Uterus (tissue), 4 donors: ENCODE data around the gene COL5A1. TPM values are rescaled to one million over a fixed set of nuclear protein-coding genes. Genes with fewer than 3 reads are reported as not detected.

Experiments used
- DNase-seq, 2 donors: peaks; one replicate each; pipeline ENCODE4 v3.0.0-alpha.2; 2019 to 2020
- H3K27ac ChIP-seq, 2 donors: fragments of 200-600 bp; sonication (generic); 1 replicate in 1 of 2; 2 replicates in 1 of 2; pipeline ENCODE4 v1.5.1; 2016 to 2018
- H3K27me3 ChIP-seq, 2 donors: fragments of 200-600 bp; sonication (generic); one replicate each; pipeline ENCODE4 v1.5.1; 2018 to 2019; ENCODE audit warnings: control low read depth in 1 of 2
- H3K36me3 ChIP-seq, 2 donors: fragments of 200-600 bp; sonication (generic); one replicate each; pipeline ENCODE4 v1.5.1; 2019; ENCODE audit warnings: control low read depth in 1 of 2
- H3K4me1 ChIP-seq, 2 donors: fragments of 200-600 bp; sonication (generic); one replicate each; pipeline ENCODE4 v1.5.1; 2018 to 2019; ENCODE audit warnings: control low read depth in 1 of 2
- H3K4me3 ChIP-seq, 2 donors: fragments of 200-600 bp; sonication (generic); 1 replicate in 1 of 2; 2 replicates in 1 of 2; pipeline ENCODE4 v1.5.1; 2018 to 2019; ENCODE audit warnings: mild to moderate bottlenecking in 1 of 2
- H3K9me3 ChIP-seq, 2 donors: fragments of 200-600 bp; sonication (generic); one replicate each; pipeline ENCODE4 v1.5.1; 2019; ENCODE audit warnings: control low read depth in 1 of 2
- POLR2A ChIP-seq, 2 donors: fragments of 450-650 bp; IDR thresholded peaks; one replicate each; pipeline ENCODE4 v1.6.1; 2016; ENCODE audit warnings: antibody characterized with exemption in 2 of 2, mild to moderate bottlenecking in 1 of 2, moderate library complexity in 1 of 2
- intact Hi-C: fragments of 100-400 bp; cut with DNase I; formaldehyde crosslinking; loops from one replicate; pipeline ENCODE4 v1.15.1; 2023; ENCODE audit warnings: low total_unique reads
- total RNA-seq, 4 donors: library from RNA; depleted of rRNA in 3 of 4; stranded (reverse); fragments of >200 nt in 3 of 4; gene quantifications; one replicate each; pipeline versions ENCODE4 v1.1.0 to v1.2.4, GENCODE V29; 2014 to 2023
- TF ChIP-seq, protein P1 (sequence below), 4 experiments: fragments of 200-600 bp in 2 of 4; fragments of 450-650 bp in 2 of 4; sonication (generic) in 2 of 4; IDR thresholded peaks; one replicate each; pipeline ENCODE4 v1.5.1; 2016 to 2019; ENCODE audit warnings: antibody characterized with exemption in 4 of 4, mild to moderate bottlenecking in 2 of 4, moderate library complexity in 1 of 4
- donor health status: DM: yes; HTN: yes; CAD: no.

Gene COL5A1
- total RNA-seq, 4 donors from 2014 or later: 21.2 to 604 (median 129) TPM

DNA sequence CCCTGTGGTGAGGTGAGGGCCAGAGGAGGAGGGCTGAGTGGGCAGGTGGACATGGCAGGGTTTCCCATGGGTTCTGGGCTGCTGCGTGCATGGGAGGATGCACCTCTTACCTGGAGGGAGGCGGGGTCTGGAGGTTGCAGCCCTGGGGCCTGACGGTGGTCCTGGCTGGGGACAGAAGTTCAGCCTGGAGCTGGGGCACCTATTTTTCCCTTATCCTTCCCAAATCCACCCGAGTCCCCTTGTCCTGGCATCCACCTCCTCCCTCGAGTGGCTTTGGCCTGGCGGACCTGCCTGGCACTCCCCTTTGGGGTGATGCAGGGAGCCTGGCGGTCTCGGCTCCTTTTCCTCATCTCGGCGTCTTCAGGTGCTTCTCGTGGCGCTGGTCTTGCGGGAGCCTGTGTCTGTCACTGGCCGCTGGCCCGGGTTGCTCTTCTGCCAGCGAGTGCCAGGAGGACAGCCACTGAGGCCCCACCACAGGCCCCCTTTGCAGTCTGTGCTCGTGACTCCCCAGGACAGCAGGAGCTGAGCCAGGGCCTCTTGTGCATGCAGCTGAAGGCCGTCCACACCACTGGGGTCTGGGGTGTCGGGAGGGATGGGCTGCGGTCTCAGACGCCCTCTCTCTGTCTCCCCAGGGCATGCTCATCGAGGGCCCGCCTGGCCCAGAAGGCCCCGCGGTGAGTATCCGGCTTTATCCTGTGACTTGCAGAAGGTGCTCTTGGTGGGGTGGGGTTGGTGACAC lies 96.4 kb downstream of the COL5A1 start:
- TF ChIP-seq, protein P1, sequence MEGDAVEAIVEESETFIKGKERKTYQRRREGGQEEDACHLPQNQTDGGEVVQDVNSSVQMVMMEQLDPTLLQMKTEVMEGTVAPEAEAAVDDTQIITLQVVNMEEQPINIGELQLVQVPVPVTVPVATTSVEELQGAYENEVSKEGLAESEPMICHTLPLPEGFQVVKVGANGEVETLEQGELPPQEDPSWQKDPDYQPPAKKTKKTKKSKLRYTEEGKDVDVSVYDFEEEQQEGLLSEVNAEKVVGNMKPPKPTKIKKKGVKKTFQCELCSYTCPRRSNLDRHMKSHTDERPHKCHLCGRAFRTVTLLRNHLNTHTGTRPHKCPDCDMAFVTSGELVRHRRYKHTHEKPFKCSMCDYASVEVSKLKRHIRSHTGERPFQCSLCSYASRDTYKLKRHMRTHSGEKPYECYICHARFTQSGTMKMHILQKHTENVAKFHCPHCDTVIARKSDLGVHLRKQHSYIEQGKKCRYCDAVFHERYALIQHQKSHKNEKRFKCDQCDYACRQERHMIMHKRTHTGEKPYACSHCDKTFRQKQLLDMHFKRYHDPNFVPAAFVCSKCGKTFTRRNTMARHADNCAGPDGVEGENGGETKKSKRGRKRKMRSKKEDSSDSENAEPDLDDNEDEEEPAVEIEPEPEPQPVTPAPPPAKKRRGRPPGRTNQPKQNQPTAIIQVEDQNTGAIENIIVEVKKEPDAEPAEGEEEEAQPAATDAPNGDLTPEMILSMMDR (IDR thresholded peaks at IDR 0.05): no peak
- TF ChIP-seq POLR2A (IDR thresholded peaks at IDR 0.05): no peak
- Histone ChIP-seq H3K4me3 (no peak overlapping the region), H3K4me1 (peaks cover 0 to 10% of the 10 kb centered on the region in 2 donors), H3K27ac (no peak overlapping the region), H3K36me3 (no peaks in the 10 kb centered on the region), H3K27me3 (no peaks in the 10 kb centered on the region), H3K9me3 (no peaks in the 10 kb centered on the region)
- no peak for DNase-seq
- intact Hi-C loops: loop anchor here (10.0 kb wide), 1 partner anchor 283 kb away; no protein-coding TSS in a partner anchor

DNA sequence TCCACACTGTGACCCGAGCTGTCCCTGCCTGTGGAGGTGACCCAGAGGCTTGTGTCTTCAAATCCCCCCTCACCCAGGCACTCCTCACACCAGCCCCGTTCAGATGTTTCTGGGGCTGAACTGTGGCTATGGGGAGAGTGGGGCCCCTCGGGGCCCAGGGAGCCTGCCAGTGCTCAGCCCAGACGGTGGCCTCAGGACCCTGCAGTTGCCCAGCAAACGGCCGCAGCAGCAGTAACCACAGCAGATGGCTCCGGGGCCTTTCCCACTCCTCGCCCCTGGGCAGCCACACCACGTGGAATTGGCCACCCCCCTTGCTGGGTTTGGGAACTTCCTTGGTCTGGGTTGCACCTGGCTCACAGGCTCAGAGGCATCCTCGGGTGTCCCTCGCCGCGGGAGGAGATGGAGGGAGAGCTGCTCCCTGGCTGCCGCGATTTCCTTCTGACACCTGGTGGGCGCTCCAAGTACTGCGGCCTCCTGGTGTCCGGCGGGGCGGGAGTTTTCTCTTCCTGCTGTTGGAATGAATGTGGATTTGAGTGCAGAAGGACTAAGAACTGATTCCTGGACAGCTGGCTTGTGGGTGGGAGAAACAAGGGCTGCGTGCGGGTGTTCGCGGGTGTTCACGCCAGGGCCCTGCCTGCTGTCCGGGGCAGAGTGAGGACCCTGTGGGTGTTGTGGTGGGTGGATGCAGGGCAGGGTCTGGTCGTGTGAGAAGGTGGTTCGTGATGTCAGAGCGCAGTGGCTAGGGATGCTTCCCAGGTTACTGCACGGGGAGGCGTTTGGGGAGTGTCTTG lies 97.5 kb downstream of the COL5A1 start:
- intact Hi-C loops: loop anchor here (10.0 kb wide), 1 partner anchor 284 kb away; no protein-coding TSS in a partner anchor
- Histone ChIP-seq H3K4me1 (peaks cover 0 to under 1% of the 10 kb centered on the region in 2 donors), H3K27me3 (no peaks in the 10 kb centered on the region), H3K9me3 (no peaks in the 10 kb centered on the region), H3K27ac (peak overlapping the region in 1 of 2 donors; percentile 41), H3K36me3 (no peaks in the 10 kb centered on the region), H3K4me3 (no peak overlapping the region)
- DNase-seq: peak; percentile 80 to 81
- peak in 1 of 2 donors; percentile 9 for TF ChIP-seq POLR2A (IDR thresholded peaks at IDR 0.05)
- TF ChIP-seq, protein P1 (IDR thresholded peaks at IDR 0.05): peak; percentile 87 to 96 (median 92)

DNA sequence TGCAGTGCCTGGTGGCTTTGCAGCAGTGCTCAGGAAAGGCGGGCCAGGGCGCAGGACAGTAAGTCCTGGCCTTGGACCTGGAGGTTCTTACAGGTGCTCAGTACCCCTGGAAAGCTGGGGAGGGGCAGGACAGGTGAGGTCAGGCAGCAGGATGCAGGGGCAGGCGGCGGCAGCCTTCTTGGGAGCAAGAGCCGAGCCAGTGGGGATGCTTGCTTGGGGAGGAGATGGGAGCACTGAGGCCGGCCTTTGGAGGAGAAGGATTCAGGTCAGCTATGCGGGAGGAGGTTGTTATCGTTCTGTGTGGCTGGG lies 98.0 kb downstream of the COL5A1 start:
- Histone ChIP-seq H3K27me3 (no peaks in the 10 kb centered on the region), H3K36me3 (no peaks in the 10 kb centered on the region), H3K9me3 (no peaks in the 10 kb centered on the region), H3K27ac (peak overlapping the region in 1 of 2 donors; percentile 41), H3K4me1 (no peaks in the 10 kb centered on the region), H3K4me3 (no peak overlapping the region)
- peak in 1 of 2 donors; percentile 0 for TF ChIP-seq POLR2A (IDR thresholded peaks at IDR 0.05)
- TF ChIP-seq, protein P1 (IDR thresholded peaks at IDR 0.05): no peak
- no peak for DNase-seq
- intact Hi-C loops: loop anchor here (10.0 kb wide), 1 partner anchor 285 kb away; no protein-coding TSS in a partner anchor

DNA sequence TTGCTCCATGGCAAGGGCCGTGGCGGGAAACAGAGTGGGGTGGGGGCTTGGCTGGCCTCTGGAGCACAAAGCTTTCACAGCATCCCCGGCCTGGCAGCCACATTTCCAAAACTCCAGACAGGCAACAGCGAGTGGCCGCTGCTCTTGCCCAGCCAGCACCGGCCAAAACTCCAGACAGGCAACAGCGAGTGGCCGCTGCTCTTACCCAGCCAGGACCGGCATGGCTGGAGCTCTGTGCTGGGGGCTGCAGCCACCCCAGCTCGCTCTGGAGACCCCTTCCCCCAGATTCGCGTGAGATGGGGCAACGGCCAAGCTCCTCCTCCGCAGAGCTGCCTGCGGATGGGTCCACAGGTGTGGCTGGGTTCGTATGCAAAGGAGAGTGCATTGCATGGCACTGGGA lies 98.5 kb downstream of the COL5A1 start:
- H3K4me3 ChIP-seq: no peak overlapping the region
- no peak for TF ChIP-seq POLR2A (IDR thresholded peaks at IDR 0.05)
- TF ChIP-seq, protein P1 (IDR thresholded peaks at IDR 0.05): no peak
- no peak overlapping the region for H3K27ac ChIP-seq
- DNase-seq: no peak
- intact Hi-C loops: loop anchor here (5.0 kb wide), 1 partner anchor 43 kb away; no protein-coding TSS in a partner anchor
- no peaks in the 10 kb centered on the region for H3K4me1 ChIP-seq
- H3K27me3 ChIP-seq: no peaks in the 10 kb centered on the region
- H3K9me3 ChIP-seq: no peaks in the 10 kb centered on the region
- no peaks in the 10 kb centered on the region for H3K36me3 ChIP-seq

DNA sequence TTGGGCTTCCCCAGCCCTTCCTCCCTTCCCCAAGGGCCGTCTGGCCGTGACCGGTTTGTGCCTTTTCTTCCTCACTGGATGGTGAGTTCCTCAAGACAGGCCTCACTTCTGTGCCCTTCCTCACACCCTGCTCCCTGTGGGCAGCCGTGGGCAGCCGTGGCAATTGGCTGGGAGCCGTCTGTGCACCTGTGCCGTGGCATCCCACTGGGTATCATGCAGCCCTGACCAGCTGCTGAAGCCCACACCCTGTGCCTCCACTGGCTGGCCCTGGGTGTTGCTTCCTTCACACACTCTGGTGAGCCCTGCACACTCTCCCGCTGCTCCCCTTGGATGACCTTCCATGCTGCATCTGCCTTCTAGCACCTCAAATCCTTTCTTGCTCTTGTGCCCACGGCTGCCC lies 100.2 kb downstream of the COL5A1 start:
- intact Hi-C loops: loop anchor here (5.0 kb wide), 1 partner anchor 45 kb away; no protein-coding TSS in a partner anchor
- Histone ChIP-seq H3K4me1 (no peaks in the 10 kb centered on the region), H3K36me3 (no peaks in the 10 kb centered on the region), H3K4me3 (no peak overlapping the region), H3K9me3 (no peaks in the 10 kb centered on the region), H3K27me3 (no peaks in the 10 kb centered on the region), H3K27ac (no peak overlapping the region)
- no peak for DNase-seq
- TF ChIP-seq POLR2A (IDR thresholded peaks at IDR 0.05): no peak
- TF ChIP-seq, protein P1 (IDR thresholded peaks at IDR 0.05): no peak
